Nephron progenitor cell (in vitro differentiated cells): ENCODE data around the gene TXNL1.

ENCODE experiments used
- DNase-seq: peaks from one replicate; pipeline ENCODE4 v3.0.0; 2021
- H3K27ac Mint-ChIP-seq: 2 replicates; pipeline ENCODE4 v1.8.0; 2021; ENCODE audit warnings: mild to moderate bottlenecking, moderate library complexity, mixed read lengths
- H3K27me3 Mint-ChIP-seq: 2 replicates; pipeline ENCODE4 v1.8.0; 2021; ENCODE audit warnings: mild to moderate bottlenecking, low read depth, mixed read lengths; ENCODE audit not compliant: poor library complexity
- H3K36me3 Mint-ChIP-seq: 2 replicates; pipeline ENCODE4 v1.8.0; 2021; ENCODE audit warnings: low read depth, mixed read lengths
- H3K4me1 Mint-ChIP-seq: 2 replicates; pipeline ENCODE4 v1.8.0; 2021; ENCODE audit warnings: mixed read lengths
- H3K4me3 Mint-ChIP-seq: 2 replicates; pipeline ENCODE4 v1.8.0; 2021; ENCODE audit warnings: mild to moderate bottlenecking, moderate library complexity, mixed read lengths
- H3K9me3 Mint-ChIP-seq: 2 replicates; pipeline ENCODE4 v1.8.0; 2021; ENCODE audit warnings: mild to moderate bottlenecking, moderate library complexity, mixed read lengths
- CTCF ChIP-seq: fragments of 200-600 bp; sonication (generic); IDR thresholded peaks from 2 replicates; pipeline ENCODE4 v1.5.0; 2021; ENCODE audit warnings: antibody characterized with exemption

The TXNL1 gene

GRCh38 chr18:56641714-56642337 is 3.4 kb upstream of the TXNL1 start:
- H3K27ac Mint-ChIP-seq: no peak overlapping the region
- no peak for TF ChIP-seq CTCF
- H3K36me3 Mint-ChIP-seq: peaks cover 10% of the 10 kb centered on the region
- H3K4me3 Mint-ChIP-seq: no peak overlapping the region
- DNase-seq: no peak
- H3K27me3 Mint-ChIP-seq: peaks cover 22% of the 10 kb centered on the region
- H3K4me1 Mint-ChIP-seq: peaks cover 17% of the 10 kb centered on the region
- H3K9me3 Mint-ChIP-seq: peaks cover 10% of the 10 kb centered on the region

- Mint-ChIP-seq H3K9me3 (peaks cover 10% of the 10 kb centered on the region), H3K27me3 (peaks cover 18% of the 10 kb centered on the region), H3K36me3 (peaks cover 22% of the 10 kb centered on the region), H3K27ac (no peak overlapping the region), H3K4me1 (peaks cover 39% of the 10 kb centered on the region), H3K4me3 (peak overlapping the region; percentile 99)
- no peak for DNase-seq
- no peak for TF ChIP-seq CTCF
Observed at GRCh38 chr18:56639571-56639970, 1.2 kb upstream of the TXNL1 start.

- H3K36me3 Mint-ChIP-seq: peaks cover 27% of the 10 kb centered on the region
- TF ChIP-seq CTCF: no peak
- H3K4me3 Mint-ChIP-seq: peak overlapping the region; percentile 99
- H3K4me1 Mint-ChIP-seq: peaks cover 41% of the 10 kb centered on the region
- no peak for DNase-seq
- peak overlapping the region; percentile 100 for H3K27ac Mint-ChIP-seq
- H3K9me3 Mint-ChIP-seq: peaks cover 10% of the 10 kb centered on the region
- peaks cover 18% of the 10 kb centered on the region for H3K27me3 Mint-ChIP-seq
Observed at GRCh38 chr18:56639104-56639381, 651 bp upstream of the TXNL1 start.

- peak overlapping the region; percentile 100 for H3K27ac Mint-ChIP-seq
- peaks cover 41% of the 10 kb centered on the region for H3K4me1 Mint-ChIP-seq
- H3K27me3 Mint-ChIP-seq: peaks cover 18% of the 10 kb centered on the region
- H3K4me3 Mint-ChIP-seq: peak overlapping the region; percentile 99
- DNase-seq: no peak
- peaks cover 40% of the 10 kb centered on the region for H3K36me3 Mint-ChIP-seq
- H3K9me3 Mint-ChIP-seq: peaks cover 10% of the 10 kb centered on the region
- no peak for TF ChIP-seq CTCF
Observed at GRCh38 chr18:56637711-56638231, 621 bp downstream of the TXNL1 start.

GRCh38 chr18:56637176-56637575 is 1.2 kb downstream of the TXNL1 start:
- TF ChIP-seq CTCF: no peak
- peaks cover 41% of the 10 kb centered on the region for H3K4me1 Mint-ChIP-seq
- H3K27ac Mint-ChIP-seq: peak overlapping the region; percentile 100
- no peak for DNase-seq
- H3K4me3 Mint-ChIP-seq: peak overlapping the region; percentile 99
- peaks cover 46% of the 10 kb centered on the region for H3K36me3 Mint-ChIP-seq
- peaks cover 18% of the 10 kb centered on the region for H3K27me3 Mint-ChIP-seq
- peaks cover 10% of the 10 kb centered on the region for H3K9me3 Mint-ChIP-seq

GRCh38 chr18:56635007-56635406 is 3.4 kb downstream of the TXNL1 start:
- no peak overlapping the region for H3K4me3 Mint-ChIP-seq
- no peak for DNase-seq
- TF ChIP-seq CTCF: no peak
- peaks cover 12% of the 10 kb centered on the region for H3K27me3 Mint-ChIP-seq
- H3K27ac Mint-ChIP-seq: no peak overlapping the region
- peaks cover 65% of the 10 kb centered on the region for H3K36me3 Mint-ChIP-seq
- peaks cover 41% of the 10 kb centered on the region for H3K4me1 Mint-ChIP-seq
- peaks cover 10% of the 10 kb centered on the region for H3K9me3 Mint-ChIP-seq
